ENCODE data around the gene ABCB8.
"Not testable (repeated sequence)": the region's sequence is repeated elsewhere in the genome, so short reads cannot be mapped to it uniquely, and the experiment has no call there.

Gene ABCB8

DNA sequence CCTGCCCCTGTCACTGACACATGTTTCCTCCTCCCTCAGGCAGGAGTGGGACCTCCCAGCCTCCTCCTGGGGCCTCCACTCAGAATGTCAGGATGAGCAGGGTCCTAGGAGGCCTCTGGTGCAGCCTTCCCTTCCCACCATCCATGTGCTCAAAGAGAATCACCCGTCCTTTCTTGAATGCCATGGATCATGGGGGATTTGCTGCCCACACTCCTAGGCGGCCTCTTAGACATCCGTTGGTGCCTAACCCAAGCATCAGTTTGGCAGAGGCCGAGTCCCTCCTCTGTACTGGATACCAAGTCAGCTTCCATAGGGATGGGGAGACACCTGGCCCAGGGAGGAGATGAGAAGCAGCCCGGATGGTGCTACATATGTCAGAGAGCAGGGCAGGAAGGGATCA, 30.4 kb upstream of the ABCB8 start:
- no peak for DNase-seq (ENCODE audit: low read depth in 1 of 2, low spot score in 1 of 2)

GRCh38 chr7:150998341-150998740, 29.9 kb upstream of the ABCB8 start:
- no peak for DNase-seq (ENCODE audit: low read depth in 1 of 2, low spot score in 1 of 2)

DNA sequence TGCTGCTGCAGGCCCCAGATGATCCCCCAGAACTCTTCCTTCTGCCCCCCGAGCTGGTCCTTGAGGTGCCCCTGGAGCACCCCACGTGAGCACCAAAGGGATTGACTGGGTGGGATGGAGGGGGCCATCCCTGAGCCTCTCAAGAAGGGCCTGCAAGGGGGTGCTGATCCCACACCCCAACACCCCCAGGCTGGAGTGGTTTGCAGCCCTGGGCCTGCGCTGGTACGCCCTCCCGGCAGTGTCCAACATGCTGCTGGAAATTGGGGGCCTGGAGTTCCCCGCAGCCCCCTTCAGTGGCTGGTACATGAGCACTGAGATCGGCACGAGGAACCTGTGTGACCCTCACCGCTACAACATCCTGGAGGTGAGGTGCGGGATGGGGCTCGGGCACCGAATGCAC, 29.2 kb upstream of the ABCB8 start:
- DNase-seq (ENCODE audit: low read depth in 1 of 2, low spot score in 1 of 2), result no peak

DNA sequence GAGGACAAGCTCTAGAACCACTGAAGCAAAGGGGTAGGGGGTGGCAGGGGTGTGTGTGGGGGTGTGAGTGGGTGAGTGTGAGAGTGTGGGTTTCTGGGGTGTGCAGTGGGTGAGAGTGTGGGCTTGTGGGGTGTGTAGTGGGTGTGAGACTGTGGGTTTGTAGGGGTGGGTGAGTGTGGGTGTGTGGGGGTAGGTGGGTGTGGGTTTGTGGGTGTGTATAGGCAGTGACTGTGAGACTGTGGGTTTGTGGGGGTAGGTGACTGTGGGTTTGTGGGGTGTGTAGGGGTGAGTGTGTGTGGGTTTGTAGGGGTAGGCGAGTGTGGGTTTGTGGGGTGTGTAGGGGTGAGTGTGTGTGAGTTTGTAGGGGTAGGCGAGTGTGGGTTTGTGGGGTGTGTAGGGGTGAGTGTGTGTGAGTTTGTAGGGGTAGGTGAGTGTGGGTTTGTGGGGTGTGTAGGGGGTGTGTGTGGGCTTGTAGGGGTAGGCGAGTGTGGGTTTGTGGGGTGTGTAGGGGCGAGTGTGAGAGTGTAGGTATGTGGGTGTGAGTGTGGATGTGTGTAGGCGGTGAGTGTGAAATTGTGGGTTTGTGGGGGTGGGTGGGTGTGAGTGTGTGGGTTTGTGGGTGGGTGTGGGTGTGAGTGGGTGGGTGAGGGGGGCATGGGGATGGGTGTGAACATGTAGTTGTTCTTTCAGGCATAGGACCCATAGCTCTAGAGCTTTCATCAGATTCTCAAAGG, 28.6 kb upstream of the ABCB8 start:
- DNase-seq (ENCODE audit: low read depth in 1 of 2, low spot score in 1 of 2), result no peak

- no peak for DNase-seq (ENCODE audit: low read depth in 1 of 2, low spot score in 1 of 2)
Measured at GRCh38 chr7:151000897-151001495, 27.3 kb upstream of the ABCB8 start.

GRCh38 chr7:151001546-151001945, 26.7 kb upstream of the ABCB8 start:
- DNase-seq (ENCODE audit: low read depth in 1 of 2, low spot score in 1 of 2), result no peak

DNA sequence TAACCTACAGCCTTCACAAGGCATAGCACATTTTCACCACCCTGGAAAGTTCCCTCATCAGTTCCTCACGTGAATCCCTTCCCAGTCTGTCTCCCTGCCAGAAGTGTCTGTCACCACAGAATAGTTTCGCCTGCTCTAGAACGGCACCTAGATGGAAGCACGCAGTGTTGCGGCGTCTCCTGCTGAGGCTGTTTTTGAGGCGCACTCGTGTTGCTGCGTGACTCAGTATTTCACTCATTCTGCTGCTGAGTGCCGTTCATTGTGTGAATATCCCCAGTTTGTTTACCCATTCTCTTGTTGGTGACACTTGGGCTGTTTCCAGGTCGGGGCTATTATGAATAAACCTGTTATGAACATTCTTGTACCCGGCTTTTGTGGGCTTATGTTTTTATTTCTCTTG, 24.7 kb upstream of the ABCB8 start:
- no peak for DNase-seq (ENCODE audit: low read depth in 1 of 2, low spot score in 1 of 2)

DNA sequence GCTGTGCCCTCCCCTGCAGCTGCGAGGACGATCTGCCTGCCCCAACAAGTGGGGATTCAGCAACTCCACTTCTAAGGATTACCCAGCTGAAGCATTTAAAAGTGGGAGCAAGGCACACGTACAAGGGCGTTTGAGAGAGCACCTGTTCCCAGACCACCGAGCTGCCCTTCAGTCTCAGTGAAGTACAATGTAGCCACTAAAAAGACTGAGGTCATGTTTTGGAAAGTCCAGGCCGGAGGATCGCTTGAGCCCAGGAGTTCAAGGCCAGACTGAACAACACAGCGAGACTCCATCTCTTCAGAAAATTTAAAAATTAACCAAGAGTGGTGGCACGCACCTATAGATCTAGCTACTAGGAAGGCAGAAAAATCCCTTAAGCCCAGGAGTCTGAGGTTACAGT, 22.7 kb upstream of the ABCB8 start:
- DNase-seq (ENCODE audit: low read depth in 1 of 2, low spot score in 1 of 2), result no peak

- no peak for DNase-seq (ENCODE audit: low read depth in 1 of 2, low spot score in 1 of 2)
Measured at GRCh38 chr7:151006590-151007300, 21.5 kb upstream of the ABCB8 start.

DNA sequence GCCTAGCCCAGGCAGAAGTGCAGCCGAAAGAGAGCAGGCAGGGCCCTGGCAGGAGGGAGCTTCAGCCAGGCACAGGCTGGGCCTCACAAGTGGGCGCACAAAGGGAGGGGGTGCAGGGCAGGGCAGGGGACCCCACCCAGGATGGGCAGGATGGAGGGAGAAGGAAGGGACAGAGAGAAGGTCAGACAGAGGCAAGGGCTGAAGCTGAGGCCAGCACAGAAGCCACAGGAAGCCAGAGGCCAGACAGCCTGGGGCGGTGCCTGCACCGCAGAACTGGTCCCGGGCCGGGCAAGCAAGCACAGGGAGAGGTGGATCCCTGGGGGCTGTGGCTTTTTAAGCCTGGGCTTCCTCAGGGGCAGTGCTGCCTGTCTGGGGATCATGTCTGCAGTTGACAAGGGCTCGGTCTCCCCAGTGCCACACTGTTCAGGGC, 20.8 kb upstream of the ABCB8 start:
- no peak for DNase-seq (ENCODE audit: low read depth in 1 of 2, low spot score in 1 of 2)

GRCh38 chr7:151008143-151008510, 20.1 kb upstream of the ABCB8 start:
- DNase-seq (ENCODE audit: low read depth in 1 of 2, low spot score in 1 of 2), result no peak

DNA sequence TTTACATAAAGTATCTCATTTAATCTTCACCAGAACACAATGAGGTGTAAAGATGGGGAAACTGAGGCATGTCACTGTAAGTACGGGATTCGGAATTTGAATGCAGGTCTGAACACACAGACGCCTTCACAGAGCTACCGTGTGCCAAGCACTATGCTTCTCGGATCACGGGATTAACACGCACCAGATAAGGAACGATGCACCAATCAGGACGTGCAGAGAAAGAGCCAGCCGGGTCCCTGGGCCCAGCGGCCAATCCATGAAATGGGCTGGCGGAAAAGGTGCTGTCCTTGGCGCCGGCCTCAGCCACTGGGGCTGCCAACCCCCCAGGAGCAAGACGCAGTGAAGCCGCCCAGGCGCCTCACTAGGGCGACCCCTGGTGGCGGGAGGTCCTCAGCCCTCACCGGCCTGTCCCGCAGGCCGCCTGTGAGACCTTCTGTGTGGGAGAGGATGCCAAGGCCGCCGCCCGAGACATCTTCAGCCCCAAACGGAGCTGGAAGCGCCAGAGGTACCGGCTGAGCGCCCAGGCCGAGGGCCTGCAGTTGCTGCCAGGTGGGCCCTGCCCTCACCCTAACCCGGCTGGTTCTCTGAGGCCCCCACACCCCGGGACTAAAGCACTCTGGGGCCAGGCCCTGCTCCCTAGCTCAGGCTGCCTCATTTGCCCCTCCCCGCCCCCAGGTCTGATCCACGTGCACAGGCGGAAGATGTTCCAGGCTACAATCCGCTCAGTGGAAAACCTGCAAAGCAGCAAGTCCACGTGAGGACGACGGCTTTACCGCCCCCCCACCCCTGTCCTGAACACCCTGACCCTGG, 19.5 kb upstream of the ABCB8 start:
- peak; percentile 63 to 79 for DNase-seq (ENCODE audit: low read depth in 1 of 2, low spot score in 1 of 2)

- DNase-seq (ENCODE audit: low read depth in 1 of 2, low spot score in 1 of 2), result no peak
Measured at GRCh38 chr7:151009327-151010036, 18.8 kb upstream of the ABCB8 start.

- DNase-seq (ENCODE audit: low read depth in 1 of 2, low spot score in 1 of 2), result no peak
Measured at GRCh38 chr7:151010037-151010306, 18.3 kb upstream of the ABCB8 start.

DNA sequence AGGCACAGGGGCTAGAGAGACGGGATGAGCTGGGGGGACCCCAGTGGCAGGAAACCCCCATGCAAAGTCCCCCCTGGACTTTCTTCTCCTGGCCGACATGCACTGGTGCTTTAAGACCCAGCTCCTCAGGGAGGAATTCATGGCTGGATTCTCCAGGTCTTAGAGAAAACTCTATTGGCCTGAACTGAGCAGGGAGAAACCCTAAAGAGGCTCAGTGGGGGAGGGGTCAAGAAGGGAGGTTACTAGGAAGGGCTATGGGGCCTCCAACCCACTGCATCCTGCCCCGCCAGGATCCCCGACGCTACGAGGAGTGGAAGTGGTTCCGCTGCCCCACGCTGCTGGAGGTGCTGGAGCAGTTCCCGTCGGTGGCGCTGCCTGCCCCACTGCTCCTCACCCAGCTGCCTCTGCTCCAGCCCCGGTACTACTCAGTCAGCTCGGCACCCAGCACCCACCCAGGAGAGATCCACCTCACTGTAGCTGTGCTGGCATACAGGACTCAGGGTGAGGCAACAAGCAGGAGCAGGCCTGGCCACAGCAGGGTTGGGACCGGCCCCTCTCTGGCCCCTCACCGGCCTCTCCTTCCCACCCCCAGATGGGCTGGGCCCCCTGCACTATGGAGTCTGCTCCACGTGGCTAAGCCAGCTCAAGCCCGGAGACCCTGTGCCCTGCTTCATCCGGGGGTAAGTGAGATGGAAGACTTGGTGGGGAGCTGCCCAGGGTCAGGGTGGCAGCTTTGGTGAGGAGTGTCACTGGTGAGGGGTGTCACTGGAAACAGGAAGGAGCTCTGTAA, 17.7 kb upstream of the ABCB8 start:
- no peak for DNase-seq (ENCODE audit: low read depth in 1 of 2, low spot score in 1 of 2)

DNA sequence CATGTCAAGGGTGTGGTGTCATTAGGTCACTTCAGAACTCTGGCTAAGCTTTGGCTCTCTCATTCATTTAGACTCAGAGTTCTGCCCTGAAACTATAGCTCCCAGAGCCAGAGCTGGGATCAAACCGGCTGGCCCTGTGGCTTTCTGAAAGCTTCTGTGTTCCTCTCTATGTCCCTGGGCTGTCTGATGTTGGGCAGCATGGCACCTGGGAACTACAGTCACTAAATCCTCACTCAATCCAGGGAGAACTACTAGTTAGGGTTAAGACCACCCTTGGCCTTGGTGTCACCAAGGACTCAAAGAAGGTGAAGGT, 17.2 kb upstream of the ABCB8 start:
- no peak for DNase-seq (ENCODE audit: low read depth in 1 of 2, low spot score in 1 of 2)

- not testable (repeated sequence) for DNase-seq (ENCODE audit: low read depth in 1 of 2, low spot score in 1 of 2)
Measured at GRCh38 chr7:151011616-151012015, 16.6 kb upstream of the ABCB8 start.

DNA sequence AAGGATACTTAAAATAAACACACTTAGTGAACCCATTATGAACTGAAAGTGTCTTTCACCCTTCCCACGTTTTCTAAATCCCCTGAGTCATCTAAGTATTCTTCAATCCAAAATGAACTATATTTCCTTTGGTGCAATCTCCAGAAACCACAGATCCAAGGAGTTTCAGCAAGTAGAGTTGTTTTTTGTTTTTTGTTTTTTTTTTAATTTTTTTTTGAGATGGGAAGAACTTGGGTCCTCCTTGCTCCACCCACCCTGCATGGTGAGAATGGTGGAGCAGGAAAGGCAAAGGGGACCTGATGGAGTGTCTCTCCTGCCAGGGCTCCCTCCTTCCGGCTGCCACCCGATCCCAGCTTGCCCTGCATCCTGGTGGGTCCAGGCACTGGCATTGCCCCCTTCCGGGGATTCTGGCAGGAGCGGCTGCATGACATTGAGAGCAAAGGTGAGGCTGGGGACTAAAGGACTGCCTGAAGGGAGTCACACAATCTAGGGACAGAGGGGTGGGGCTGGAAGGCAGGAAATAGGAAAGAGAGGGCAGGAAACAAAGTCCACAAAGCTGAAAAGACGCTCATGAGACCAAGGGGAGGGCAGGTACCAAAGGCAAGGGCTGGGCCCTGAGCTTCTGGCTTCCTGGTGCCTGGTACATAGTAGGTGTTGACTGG, 16.1 kb upstream of the ABCB8 start:
- DNase-seq (ENCODE audit: low read depth in 1 of 2, low spot score in 1 of 2), result no peak

DNA sequence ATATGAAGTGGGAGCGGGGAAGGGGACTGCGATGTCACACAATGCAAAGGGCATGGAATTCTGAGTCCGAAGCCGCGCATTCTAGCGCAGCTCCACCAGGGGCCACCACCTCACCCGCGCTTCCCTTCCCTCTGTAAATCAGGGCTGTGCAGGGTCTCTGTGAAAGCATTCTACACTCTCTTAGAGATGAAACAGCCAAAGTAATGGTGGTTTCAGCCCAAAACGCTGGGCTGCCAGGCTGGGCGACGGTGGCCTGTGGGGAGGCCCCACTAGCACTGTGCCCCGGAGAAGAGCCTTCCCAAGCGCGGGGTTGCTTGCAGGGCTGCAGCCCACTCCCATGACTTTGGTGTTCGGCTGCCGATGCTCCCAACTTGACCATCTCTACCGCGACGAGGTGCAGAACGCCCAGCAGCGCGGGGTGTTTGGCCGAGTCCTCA, 15.3 kb upstream of the ABCB8 start:
- no peak for DNase-seq (ENCODE audit: low read depth in 1 of 2, low spot score in 1 of 2)

DNA sequence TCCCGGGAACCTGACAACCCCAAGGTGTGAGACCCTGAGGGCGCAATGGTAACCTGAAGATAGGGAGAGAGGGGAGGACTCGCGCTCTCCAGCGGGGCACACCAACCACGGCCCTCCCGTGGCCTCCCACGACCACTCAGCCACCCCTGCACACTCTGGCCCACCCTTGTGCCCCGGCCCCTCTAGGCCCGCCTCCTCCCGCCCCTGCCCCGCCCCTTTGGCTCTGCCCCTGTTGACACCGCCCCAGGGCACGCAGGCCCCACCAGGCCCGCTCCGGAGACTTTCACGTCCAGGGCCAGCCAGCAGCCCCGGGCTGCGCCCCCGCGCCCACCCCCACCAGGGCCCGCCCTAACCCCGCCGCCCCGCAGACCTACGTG, 14.9 kb upstream of the ABCB8 start:
- no peak for DNase-seq (ENCODE audit: low read depth in 1 of 2, low spot score in 1 of 2)
